Measurements from ENCODE around the gene SH2B3.

- TF ChIP-seq FOXK2 (IDR thresholded peaks at IDR 0.05), result no peak
- no peak for TF ChIP-seq ARNT (IDR thresholded peaks at IDR 0.05)
- no peak for TF ChIP-seq ZNF384 (IDR thresholded peaks at IDR 0.05)
- TF ChIP-seq FOXM1 (IDR thresholded peaks at IDR 0.05; ENCODE audit: borderline replicate concordance), result no peak
- TF ChIP-seq SP1 (IDR thresholded peaks at IDR 0.05), result no peak
- no peak for TF ChIP-seq TARDBP (IDR thresholded peaks at IDR 0.05)
- no peak for TF ChIP-seq CTBP1 (IDR thresholded peaks at IDR 0.05; ENCODE audit: borderline replicate concordance)
- no peak for TF ChIP-seq L3MBTL2 (conservative IDR thresholded peaks at IDR 0.05)
Observed at GRCh38 chr12:111424189-111424792, 18.6 kb downstream of the SH2B3 start.

Measured in HEK293T (cell line).